GM19468 (cell line): ENCODE data around the gene GSTK1.

Experiments
- ATAC-seq: cut with Tn5 transposase; IDR thresholded peaks from one replicate; pipeline ENCODE4 v1.9.1; 2021; ENCODE audit warnings: mild to moderate bottlenecking, moderate library complexity, moderate number of reproducible peaks; ENCODE audit not compliant: unreplicated experiment; ENCODE audit errors: extremely low read depth

Gene GSTK1

DNA sequence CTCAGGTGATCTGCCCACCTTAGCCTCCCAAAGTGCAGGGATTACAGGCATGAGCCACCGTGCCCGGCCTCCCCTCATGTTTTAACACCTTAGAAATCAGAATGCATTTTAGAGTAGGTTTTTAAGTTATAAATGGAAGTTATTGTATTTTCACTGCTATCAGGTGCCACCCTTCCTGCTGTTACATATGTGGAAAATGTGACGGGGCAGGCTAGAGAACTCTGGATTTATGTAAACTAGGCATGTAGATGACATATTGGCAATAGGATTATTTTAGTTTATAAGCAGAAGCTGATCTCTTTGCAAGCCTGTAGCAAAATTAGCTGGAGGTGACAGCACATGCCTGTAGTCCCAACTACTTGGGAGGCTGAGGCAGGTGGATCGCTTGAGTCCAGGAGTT lies 27.1 kb downstream of the GSTK1 start:
- ATAC-seq, result no peak

DNA sequence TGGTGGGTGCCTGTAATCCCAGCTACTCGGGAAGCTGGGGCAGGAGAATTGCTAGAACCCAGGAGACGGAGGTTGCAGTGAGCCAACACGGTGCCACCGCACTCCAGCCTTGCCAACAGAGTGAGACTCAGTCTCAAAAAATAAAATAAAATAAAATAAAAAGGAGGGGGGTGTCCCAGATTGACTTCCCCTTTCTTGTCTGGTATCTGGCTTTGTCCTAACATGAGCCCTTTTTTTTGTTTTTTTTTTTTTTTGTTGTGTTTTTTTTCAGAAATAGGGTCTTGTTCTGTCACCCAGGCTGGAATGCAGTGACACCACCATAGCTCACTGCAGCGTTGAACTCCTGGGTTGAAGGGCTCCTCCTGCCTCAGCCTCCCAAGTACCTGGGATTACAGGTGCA lies 29.6 kb downstream of the GSTK1 start:
- no peak for ATAC-seq

DNA sequence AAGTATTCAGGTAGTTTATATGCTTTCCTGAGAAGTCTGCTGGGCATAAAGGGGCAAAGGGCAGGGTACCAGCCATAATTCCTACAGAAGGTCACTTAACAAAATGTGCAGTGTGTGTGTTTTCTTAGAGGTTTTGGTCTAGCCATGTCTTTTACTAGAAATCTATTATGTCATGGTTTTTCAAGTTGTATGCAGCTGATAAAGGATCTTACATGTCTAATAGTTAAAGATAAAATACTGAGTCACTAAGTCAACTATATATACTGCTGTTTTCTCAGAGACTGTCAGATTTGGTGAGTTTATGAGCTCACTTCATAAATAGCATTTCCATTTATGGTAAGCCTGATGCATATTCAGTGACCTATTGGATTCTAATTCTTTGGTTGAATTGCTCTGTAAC lies 32.6 kb downstream of the GSTK1 start:
- no peak for ATAC-seq

DNA sequence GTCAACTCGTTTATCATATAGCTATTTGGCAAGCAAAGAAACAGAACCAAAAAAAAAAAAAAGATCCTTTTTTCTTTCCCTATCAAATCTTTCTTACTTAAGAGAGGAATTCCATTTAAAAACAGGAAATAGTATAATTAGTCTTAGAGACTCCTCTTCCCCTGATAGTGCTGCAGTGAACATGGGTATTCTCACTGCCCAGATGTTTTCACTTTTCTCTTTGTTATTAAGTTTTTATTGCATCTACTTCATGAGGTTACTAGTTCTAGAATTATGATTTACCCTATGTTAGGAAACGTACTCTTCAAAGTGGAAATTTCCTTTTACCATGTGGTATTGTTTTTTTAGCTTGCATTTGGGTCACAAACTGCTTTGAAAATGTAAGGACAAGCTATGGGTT lies 33.4 kb downstream of the GSTK1 start:
- no peak for ATAC-seq

DNA sequence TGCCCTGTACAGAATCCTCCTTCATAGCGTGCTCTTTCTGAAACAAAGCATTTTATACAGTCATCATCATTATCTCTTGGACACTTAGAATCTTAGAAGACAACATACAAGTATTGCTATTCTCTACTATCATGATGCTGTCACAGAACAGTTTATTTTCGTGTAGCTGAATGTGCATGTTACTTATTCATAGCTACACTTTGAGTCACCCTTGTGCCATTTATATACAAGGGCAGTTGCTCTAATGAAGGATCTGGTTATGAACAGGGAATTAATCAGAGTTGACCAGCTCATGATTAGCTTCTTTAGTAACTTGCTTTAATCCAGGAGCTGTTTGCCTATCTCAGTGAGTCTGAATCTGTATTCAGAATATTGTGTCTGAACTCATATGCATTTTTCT lies 36.1 kb downstream of the GSTK1 start:
- ATAC-seq, result no peak

DNA sequence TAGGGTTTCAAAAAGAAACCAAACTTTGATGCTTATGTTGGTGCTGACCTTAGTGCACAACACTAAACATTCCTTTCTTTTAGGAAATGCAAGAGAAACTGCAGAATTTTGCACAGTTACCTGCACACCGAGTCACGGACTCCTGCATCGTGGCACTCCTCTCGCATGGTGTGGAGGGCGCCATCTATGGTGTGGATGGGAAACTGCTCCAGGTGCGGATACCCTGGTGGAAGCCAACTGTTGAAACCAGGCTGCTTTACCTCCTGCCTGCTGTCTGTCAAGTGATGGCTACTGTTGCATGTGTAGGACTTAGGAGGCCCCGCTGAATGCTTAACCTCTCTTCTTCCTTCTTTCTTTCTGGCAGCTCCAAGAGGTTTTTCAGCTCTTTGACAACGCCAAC lies 36.6 kb downstream of the GSTK1 start:
- peak; percentile 30 for ATAC-seq

DNA sequence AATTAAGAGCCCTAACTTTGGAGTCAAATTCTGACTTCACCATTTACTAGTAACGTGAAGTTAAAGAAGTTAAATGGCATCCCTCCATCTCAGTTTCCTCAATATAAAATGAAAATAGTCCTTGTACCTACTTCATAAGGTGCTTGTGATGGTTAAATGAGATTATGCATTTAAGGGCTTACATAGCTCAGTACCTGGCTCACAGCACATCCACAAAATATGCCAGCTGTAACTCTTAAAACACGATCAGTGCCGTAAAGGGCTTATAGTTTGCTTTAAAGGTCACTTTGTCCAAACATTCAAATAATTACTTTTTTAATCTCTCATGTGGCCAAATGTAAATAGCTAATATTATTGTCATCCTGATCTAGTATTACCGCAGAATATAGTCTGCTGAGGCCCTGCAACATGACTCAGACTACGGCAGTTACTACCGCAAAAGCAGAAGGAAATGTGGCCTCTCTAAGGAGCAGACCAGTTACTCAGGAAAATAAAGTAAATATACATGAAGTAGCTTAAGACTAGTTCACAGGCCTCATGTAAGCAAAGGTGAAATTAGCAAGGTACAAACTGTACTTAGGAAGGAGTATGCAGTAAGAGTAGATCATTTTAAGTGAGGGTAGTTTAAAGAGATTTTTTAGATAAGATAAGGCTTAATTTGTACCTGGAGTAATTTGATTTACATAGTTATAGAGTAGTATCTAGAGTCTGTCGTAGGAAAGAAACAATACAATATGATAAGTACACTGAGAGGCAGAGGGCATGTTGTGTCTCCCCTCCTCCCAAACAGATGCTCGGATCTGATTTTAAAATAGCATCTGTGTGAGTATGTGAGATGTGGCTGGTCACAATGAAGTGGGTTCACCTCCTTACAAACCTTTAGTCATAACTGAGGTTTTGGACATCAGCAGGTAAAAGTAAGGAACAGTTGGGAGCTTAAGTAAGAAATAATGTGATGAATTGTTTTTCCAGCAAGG lies 38.0 kb downstream of the GSTK1 start:
- ATAC-seq, result no peak

DNA sequence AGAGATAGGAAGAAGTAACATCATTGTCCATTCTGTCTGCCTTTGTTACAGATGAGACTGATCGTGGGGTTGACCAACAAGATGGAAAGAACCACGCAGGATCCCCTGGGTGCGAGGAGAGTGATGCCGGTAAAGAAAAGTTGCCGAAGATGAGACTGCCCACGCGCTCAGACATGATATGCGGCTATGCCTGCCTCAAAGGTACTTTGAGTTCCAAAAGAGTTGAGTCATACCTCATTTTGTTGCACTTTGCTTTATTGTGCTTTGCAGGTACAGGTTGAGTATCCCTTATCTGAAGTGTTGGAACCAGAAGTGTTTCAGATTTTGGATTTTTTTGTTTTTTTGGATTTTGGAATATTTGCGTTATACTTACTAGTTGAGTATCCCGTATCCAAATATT lies 40.5 kb downstream of the GSTK1 start:
- ATAC-seq, result no peak

DNA sequence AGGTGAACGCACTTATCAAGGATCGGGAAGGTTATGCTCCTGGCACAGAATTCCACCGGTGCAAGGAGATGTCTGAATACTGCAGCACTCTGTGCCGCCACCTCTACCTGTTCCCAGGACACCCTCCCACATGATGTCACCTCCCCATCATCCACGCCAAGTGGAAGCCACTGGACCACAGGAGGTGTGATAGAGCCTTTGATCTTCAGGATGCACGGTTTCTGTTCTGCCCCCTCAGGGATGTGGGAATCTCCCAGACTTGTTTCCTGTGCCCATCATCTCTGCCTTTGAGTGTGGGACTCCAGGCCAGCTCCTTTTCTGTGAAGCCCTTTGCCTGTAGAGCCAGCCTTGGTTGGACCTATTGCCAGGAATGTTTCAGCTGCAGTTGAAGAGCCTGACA lies 41.7 kb downstream of the GSTK1 start:
- no peak for ATAC-seq

DNA sequence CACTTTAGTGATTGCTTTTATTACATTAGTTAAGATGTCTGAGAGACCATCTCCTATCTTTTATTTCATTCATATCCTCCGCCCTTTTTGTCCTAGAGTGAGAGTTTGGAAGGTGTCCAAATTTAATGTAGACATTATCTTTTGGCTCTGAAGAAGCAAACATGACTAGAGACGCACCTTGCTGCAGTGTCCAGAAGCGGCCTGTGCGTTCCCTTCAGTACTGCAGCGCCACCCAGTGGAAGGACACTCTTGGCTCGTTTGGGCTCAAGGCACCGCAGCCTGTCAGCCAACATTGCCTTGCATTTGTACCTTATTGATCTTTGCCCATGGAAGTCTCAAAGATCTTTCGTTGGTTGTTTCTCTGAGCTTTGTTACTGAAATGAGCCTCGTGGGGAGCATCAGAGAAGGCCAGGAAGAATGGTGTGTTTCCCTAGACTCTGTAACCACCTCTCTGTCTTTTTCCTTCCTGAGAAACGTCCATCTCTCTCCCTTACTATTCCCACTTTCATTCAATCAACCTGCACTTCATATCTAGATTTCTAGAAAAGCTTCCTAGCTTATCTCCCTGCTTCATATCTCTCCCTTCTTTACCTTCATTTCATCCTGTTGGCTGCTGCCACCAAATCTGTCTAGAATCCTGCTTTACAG lies 42.3 kb downstream of the GSTK1 start:
- no peak for ATAC-seq

DNA sequence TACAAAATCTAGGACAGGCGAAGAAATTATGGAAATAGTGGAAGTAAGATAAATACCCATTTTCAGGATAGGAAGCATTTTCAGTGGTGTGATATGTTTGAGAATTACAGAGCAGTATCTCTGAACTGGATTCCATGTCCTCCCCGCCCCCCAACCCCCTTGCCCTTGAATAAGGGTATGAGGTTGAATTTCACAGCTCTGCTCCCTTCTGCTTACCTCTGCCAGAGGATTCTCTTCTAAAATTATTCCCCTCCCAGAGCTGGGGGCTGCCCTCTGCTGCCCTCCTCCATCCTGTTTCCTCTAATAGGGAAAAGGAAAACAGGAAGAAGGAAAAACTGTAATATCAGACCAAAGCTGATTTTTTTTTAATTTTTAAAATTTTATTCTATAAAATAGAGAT lies 45.4 kb downstream of the GSTK1 start:
- no peak for ATAC-seq

DNA sequence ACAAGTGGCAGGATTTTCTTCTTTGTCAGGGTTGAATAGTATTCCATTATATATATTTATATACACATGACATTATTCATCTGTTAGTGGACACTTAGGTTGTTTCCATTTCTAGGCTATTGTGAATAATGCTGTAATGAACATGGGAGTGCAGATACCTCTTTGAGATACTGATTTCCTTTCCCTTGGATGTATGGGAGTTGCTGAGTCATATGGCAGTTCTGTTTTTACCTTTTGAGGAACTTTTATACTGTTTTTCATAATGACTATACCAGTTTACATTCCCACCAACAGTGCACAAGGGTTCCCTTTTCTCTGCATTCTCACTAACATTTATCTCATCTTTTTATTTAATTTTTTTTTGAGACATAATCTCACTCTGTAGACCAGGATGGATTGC lies 50.9 kb downstream of the GSTK1 start:
- ATAC-seq, result no peak

DNA sequence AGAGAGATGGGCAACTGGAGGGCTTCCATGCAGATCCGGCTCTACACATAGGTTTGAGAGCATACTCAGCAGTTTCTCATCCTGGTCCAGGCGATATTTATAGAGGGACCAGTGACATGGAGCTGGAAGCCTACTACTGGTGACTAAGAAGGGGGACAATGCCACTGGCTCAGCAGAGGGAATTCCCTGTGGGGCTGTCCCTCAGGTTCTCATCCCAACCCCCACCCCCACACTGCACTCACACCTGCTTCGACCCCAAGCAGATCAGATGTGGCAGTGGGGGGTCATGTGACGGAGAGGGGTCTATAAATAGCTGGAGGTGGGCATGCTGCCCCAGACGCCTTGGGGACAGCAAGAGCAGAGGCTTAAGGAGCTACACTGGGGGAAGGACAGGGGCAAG lies 52.5 kb downstream of the GSTK1 start, which contains the start of gene CLCN1:
TSS of gene CLCN1 (plus strand) at position 336 of the 400 bp plus-strand sequence. CDS start 102 bp downstream, outside the sequence.
- ATAC-seq, result no peak

DNA sequence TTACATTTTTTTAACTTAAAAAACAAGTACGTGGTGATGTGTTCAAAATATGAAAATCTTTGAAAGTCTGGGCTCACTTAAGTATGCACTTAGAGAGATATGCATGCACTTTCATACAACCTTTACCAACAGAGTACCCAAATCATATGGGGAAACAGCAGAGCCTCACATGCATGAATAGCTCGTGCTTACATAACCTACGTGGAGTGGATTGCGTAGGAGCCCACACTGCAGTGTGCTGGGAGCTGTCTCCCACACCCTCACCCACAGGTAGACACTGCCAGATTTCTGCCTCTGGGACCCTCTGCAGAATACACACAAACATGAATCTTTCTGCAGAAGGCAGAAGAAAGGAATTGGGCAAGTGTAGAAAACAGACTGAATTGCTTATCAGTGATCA lies 53.3 kb downstream of the GSTK1 start:
- no peak for ATAC-seq

DNA sequence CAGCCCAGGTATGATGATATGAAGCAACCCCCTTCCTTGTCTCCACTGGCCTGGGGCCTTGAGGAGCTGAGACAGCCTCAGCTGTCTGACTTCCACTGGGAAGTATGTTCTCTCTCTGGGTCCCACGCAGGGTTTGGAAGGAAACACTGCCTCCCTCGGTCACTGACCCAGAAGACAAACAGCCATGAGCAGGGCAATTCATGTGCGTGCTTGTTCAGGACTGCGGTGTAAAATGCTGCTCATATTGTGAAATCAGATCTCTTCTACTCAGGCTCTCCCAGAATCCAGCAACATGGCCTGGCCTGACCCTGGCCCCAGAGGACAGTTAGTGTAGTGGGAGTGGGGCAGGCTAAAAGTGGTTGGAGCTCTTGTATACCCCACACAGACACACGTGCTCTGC lies 55.4 kb downstream of the GSTK1 start:
- no peak for ATAC-seq
